IMR-90 (cell line): ENCODE results near the gene NET1.

ENCODE experiments used
- CEBPB ChIP-seq: IDR thresholded peaks from 2 replicates; pipeline ENCODE4 v1.6.1; 2012; ENCODE audit warnings: low read depth, low read length, improper control_type of control experiment
- CHD1 ChIP-seq: IDR thresholded peaks from 2 replicates; pipeline ENCODE4 v1.6.1; 2012; ENCODE audit warnings: low read depth, low read length, improper control_type of control experiment
- MAZ ChIP-seq: IDR thresholded peaks from 2 replicates; pipeline ENCODE4 v1.6.1; 2012; ENCODE audit warnings: low read depth, mild to moderate bottlenecking, low read length, improper control_type of control experiment, moderate library complexity, borderline replicate concordance
- POLR2A ChIP-seq: IDR thresholded peaks from 2 replicates; pipeline ENCODE4 v1.6.1; 2012; ENCODE audit warnings: mild to moderate bottlenecking, low read depth, low read length
- RCOR1 ChIP-seq: IDR thresholded peaks from 2 replicates; pipeline ENCODE4 v1.6.1; 2012; ENCODE audit warnings: mild to moderate bottlenecking, low read length, improper control_type of control experiment; ENCODE audit not compliant: insufficient replicate concordance
- SMC3 ChIP-seq: fragments of 150-350 bp; IDR thresholded peaks from 2 replicates; pipeline ENCODE4 v1.6.1; 2016; ENCODE audit warnings: low read depth, mild to moderate bottlenecking, antibody characterized with exemption, low read length, moderate library complexity
- TF ChIP-seq, protein P1 (sequence below): conservative IDR thresholded peaks from 2 replicates; pipeline ENCODE4 v1.5.1; 2012; ENCODE audit warnings: mild to moderate bottlenecking, low read depth, low read length, improper control_type of control experiment

DNA sequence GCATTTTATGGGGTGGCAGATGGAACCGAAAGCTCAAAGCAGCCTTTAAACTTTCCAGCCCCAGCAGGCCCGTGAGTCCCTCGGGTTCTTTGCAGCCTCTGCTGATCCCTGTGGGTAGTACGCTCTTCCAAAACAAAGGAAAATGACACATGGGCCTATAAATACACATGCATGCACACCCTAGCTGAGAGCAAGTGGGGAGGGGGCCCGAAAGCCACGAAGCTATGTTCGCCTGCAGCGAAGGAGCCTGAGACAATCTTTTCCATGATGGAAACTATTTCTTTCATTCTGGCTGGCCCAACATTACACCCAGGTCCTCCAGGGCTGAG, 54.8 kb downstream of the NET1 start:
- TF ChIP-seq, protein P1, sequence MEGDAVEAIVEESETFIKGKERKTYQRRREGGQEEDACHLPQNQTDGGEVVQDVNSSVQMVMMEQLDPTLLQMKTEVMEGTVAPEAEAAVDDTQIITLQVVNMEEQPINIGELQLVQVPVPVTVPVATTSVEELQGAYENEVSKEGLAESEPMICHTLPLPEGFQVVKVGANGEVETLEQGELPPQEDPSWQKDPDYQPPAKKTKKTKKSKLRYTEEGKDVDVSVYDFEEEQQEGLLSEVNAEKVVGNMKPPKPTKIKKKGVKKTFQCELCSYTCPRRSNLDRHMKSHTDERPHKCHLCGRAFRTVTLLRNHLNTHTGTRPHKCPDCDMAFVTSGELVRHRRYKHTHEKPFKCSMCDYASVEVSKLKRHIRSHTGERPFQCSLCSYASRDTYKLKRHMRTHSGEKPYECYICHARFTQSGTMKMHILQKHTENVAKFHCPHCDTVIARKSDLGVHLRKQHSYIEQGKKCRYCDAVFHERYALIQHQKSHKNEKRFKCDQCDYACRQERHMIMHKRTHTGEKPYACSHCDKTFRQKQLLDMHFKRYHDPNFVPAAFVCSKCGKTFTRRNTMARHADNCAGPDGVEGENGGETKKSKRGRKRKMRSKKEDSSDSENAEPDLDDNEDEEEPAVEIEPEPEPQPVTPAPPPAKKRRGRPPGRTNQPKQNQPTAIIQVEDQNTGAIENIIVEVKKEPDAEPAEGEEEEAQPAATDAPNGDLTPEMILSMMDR, result no peak
- TF ChIP-seq POLR2A (no peak), RCOR1 (no peak), CEBPB (no peak), MAZ (no peak), SMC3 (no peak), CHD1 (no peak)
